HG02678 (cell line): ENCODE results near the gene BTRC.

Experiments
- ATAC-seq: cut with Tn5 transposase; IDR thresholded peaks from one replicate; pipeline ENCODE4 v1.9.1; 2021; ENCODE audit warnings: mild to moderate bottlenecking, moderate library complexity; ENCODE audit not compliant: unreplicated experiment

Gene BTRC

DNA sequence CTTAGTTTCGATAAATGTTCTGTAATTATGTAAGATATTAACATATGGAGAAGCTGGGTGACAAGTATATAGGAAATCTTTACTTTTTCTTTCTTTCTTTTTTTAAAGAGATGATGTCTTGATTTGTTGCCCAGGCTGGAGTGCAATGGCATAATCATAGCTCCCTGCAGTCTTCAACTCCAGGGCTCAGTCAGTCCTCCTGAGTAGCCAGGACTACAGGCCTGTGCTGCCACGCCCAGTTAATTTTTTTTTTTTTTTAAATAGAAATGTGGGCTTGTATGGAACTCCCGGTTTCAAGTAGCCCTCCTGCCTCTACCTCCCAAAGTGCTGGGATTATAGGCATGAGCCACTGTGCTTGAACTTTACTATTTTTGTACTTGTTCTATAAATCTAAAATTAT is 122.4 kb downstream of the BTRC start:
- no peak for ATAC-seq

DNA sequence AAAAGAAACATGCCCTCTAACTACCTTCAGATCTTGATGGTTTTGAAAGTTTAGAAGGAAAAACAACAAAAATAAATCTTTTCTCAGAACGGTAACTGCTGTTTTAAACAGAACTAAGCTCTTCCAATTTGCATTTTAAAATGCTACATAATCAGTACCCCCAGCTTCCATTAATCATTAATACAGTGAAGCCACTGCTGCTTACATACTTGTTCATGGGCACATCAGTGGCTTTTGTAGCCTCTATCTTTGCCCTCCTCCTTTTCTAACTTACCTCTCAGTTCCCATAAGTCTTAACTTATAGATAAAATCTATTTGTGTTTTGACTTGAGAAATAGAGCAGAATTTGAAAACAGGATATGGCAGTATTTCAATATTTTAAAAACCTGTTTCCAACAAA is 125.0 kb downstream of the BTRC start:
- ATAC-seq: peak; percentile 44

DNA sequence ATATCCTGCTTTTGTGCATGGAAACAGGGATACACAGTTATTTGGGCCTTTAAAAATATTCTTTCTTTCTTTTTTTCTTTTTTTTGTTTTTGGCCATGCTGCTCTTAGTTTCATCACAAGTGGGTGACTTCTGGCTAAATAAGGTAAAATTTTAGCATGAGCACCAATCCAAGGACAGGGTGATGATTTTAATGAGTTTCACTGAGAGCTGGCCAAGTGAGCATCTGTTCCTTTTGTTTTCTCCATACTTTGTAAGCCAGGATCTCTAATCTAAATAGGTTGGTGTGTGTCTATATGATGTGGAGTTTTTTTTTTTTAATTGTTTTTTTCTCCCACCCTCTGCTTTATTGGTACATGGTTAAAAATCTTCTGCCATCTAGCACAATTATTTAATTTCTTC is 127.3 kb downstream of the BTRC start:
- ATAC-seq: no peak

GRCh38 chr10:101482568-101482967 is 128.6 kb downstream of the BTRC start:
- ATAC-seq: no peak

DNA sequence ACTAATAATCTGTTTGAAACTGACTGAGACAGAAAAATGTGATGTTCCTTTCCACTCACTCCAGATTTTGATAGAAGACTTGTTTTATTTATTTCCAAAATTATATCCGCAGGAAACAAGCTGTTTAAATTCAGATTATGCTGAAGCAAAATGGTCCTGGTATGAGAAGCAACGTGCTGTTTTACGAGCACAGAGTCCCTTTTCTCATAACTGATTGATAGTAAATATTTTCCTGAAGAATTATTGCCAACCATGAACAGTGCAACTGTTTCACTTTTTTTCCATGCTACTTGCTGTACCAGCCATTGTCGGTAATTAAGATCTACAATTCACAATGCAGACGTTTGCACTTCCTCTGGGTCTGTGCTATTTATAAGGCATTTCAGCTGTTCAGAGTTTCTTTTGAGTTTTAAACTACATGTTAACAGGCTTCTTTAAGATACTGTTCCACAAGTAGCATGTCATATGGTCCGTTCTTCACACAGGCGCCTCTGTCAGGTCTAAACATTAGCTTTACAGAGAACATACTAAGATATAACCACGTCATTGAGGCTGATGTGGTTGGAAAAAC is 130.3 kb downstream of the BTRC start:
- ATAC-seq: no peak

- no peak for ATAC-seq
Measured at GRCh38 chr10:101485207-101485606, 131.2 kb downstream of the BTRC start.

DNA sequence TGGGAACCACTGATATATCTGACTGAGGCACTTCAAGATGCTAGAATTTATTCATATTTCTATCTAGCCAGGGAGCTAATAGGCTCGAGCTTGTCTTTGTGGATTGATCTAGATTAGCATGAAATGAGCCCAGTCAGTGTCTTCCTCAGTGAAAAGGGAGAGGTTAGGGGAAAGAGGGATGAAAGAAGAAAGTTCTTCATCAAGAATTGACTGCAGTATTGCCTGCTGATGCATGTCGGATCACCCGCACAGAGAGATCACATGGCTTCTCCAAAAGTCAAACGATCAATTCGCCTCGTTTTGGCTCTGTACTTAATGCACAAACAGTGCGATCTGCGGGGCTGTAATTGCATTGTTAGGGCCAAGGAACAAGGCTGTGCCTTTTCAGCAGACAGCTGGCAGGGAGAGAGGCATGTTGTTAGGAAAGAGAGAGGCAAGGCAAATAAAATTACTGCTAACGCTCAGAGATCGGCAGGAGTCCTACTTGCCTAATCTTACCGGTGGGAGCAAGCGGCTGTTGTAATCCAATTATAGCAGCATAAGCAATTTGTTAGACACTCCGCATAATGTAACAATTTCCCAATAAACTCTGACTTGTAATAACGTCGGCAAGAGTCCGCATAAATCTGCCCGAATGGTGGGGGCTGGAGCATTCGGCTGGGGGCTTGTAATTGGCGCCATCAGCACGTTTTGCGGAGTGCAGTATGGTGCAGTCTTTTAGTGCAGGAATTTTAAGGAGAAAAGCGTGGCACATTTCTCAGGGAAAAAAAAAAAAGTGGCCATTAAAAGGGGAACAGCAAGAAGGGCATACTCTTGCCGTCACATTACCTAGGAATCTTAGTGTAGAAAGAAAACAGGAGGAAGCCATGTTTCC is 132.0 kb downstream of the BTRC start:
- no peak for ATAC-seq

- ATAC-seq: no peak
Measured at GRCh38 chr10:101487399-101487798, 133.4 kb downstream of the BTRC start.

DNA sequence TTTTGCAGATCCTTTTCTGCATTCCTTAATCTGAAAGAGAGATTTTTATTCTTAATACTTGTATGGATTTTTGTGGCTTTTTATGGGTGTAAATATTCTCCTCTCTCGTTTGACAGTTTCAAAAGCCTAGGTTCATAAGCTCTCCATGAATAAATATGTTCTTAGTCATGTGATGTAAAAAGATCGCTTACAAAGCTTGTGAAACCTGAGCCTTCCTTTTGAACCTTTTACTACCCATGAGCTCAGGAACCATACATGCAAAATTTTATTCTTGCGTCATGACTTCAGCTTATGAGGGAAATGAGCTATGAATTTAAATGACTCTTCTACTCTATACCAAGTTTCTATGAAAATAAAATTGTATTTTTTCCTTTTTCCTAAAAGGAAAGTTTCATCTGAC is 135.4 kb downstream of the BTRC start:
- no peak for ATAC-seq

DNA sequence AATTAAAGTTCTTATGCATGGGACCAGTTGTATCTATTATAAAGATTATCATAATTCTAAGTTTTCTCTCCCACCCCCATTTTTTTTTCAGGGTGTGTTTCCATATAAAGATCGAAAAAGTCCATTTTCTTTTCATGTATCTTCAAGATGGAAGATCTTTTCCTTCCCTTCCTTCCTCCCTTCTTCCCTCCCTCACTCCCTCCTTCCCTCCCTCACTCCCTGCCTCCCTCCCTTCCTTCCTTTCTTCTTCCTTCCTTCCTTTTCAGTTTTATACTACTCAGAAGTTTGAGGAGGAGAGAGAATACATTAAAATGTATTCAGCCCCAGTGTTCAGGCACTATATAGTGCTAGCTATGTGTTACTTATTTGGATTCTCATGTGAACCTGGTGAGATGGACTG is 136.1 kb downstream of the BTRC start:
- ATAC-seq: no peak

GRCh38 chr10:101492205-101492604 is 138.2 kb downstream of the BTRC start:
- ATAC-seq: no peak

DNA sequence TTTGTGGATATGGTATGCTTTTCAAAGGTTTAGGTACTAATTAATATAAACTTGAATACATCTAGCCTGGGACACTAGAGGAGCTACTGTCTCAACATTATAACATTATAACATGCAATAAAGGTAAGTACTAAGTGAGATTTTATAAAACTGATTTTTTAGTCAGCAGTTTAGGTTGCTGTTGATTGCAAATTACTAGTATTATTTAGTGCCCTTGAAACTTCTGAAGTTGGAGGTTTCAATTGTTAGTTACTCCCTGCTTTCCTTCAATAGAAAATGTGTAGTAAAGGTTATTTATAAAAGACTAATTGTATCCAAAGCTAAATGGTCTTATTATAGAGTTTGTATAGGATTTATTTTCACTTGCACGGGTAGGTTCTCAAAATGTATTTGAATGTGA is 138.8 kb downstream of the BTRC start:
- ATAC-seq: no peak

- ATAC-seq: no peak
Measured at GRCh38 chr10:101493249-101493648, 139.3 kb downstream of the BTRC start.

DNA sequence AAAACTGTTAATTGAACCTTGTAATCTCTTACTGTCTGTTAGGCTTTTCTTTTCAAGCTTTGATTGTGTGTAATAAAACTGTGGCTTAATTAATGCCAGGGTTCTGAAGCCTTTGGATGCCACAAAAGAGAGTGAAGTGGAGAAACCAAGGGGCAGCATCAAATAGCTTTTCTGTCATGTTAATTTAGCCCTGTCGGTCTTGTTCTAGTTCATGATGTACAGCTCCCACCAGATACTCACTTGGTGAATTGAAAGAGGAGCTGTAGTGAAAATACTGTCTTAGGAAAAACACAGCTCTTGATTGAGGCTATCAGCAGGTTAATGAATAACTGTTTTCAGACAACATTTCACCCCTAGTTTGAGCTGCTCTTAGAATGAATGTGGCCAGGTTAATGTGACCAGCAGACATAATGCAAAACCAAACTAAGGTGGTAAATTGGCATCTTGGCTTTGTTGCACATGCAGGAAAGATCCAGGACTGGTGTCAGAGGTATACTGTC is 139.9 kb downstream of the BTRC start:
- no peak for ATAC-seq

GRCh38 chr10:101494650-101495049 is 140.7 kb downstream of the BTRC start:
- ATAC-seq: no peak

DNA sequence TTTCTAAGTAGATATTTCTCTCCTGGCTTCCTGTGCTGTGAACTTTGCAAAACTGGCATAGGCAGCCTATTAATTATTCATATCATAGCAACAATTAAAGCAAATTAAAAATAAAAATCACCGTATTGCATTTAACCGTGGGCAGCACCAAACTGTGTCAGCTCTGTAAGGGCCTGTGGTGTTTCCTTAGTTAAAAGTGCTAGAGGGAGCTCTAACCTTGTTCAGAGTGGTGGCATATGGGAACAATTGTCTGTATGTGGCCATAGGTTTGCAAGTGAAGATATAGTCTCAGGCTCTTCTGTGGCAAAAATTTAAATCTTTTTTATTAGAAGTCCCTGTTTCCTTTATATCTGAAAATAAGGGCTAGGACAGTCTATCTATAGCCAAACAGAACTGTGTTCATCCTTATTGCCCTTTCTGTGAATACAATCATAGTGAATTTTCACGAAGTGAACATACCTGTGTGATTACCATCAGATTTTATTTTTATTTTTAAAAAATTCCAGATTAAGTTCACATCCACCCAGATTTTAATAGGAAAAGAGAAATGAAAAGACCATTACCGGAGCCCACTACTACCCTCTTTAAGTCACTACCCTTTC is 141.5 kb downstream of the BTRC start:
- ATAC-seq: no peak

- ATAC-seq: no peak
Measured at GRCh38 chr10:101504438-101504837, 150.5 kb downstream of the BTRC start.

DNA sequence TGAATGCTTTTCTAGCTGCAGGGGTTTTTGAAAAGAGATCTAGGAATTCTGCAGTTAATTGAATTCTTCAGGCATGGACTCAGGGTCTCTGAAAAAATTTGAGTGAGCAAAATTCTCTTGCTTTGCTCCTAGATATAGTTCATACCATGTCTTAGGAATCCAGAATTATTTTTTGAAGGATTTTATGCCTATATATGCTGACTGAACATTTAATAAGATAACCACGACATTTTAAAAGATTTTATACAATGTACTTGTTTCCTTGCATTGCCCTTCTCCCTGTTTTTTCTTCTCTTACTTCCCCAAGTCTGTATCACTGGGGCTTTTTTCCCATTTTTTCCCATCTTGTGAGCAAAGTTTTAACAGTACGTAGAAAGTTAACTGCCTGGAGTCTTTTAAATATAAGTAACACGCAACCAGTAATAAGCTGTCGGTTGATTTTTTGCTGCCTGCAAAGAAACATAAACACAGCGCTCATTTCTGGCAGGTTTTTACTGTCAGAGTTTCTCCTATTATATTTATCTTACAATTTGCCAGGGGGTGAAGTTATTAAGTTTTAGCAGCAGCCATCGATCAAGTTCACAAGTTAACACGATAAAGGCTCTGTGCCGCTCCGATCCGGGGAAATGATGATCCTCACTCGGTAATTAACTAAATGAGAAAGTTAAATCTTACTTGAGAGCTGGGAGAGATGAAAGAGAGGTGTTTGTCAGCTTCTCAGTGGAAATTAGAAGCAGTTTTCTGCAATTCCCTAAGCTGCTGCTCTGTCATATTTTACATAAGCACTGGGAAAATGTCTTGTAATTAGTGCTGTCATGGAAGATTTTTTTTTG is 153.1 kb downstream of the BTRC start:
- ATAC-seq: no peak

DNA sequence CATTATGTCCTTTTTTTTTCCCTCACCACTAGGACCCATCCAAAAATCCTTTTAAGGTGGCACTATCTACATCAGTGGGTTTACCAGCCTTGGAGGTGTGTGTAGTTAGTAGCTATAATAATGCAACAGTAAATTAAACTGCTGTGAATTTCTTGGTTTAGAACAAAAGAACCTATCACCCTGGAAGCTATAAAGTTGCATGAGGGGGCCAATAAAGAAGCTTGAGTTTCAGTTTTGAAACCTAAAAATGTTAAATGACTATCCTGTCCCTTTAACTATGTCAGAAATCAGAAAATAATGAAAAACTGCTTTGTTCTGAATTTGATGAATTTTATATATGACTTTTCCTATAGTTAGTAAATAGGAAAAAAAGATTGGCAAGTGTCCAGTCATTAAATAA is 153.9 kb downstream of the BTRC start:
- no peak for ATAC-seq

GRCh38 chr10:101511938-101512337 is 158.0 kb downstream of the BTRC start:
- no peak for ATAC-seq

GRCh38 chr10:101512738-101513137 is 158.8 kb downstream of the BTRC start:
- no peak for ATAC-seq
